SK-MEL-5 (cell line): ENCODE data around the gene XAF1. TPM values are rescaled to one million over a fixed set of nuclear protein-coding genes. Genes with fewer than 3 reads are reported as not detected.
A peak's percentile ranks its signal among the peaks of the same experiment; 100 is the strongest.
"Not testable (repeated sequence)": the region's sequence is repeated elsewhere in the genome, so short reads cannot be mapped to it uniquely, and the experiment has no call there.

Experiments used
- DNase-seq: peaks from one replicate; pipeline ENCODE4 v3.0.0-alpha.2; 2016; ENCODE audit warnings: low read depth, low spot score
- in situ Hi-C: cut with HindIII; loops from 2 replicates; pipeline ENCODE4 v1.10.0; 2016; ENCODE audit warnings: low sequenced_read_pairs, high pct_unique_total_duplicates, low pct_unique_long_range_greater_than_20kb
- polyA plus RNA-seq, 2 experiments: library from polyadenylated mRNA; depleted of rRNA; stranded (reverse); fragments of >200 nt; gene quantifications; 2 replicates each; pipeline ENCODE4 v1.2.3, GENCODE V29; 2015
- total RNA-seq: library from RNA; depleted of rRNA; stranded (reverse); fragments of >200 nt; shearing (Covaris generic); gene quantifications from 2 replicates; pipeline ENCODE4 v1.2.3, GENCODE V29; 2014; rRNA removed

XAF1 gene
- 1.0 and 1.4 TPM in 2 replicates for total RNA-seq
- 1.4 TPM in 2 replicates for polyA plus RNA-seq (2015; cell fraction: cytosol; rRNA removed)
- 6.9 and 11.8 TPM in 2 replicates for polyA plus RNA-seq (2015; cell fraction: nucleus; rRNA removed)

- DNase-seq = peak; percentile 30
Observed at GRCh38 chr17:6755731-6756184, at the start of gene XAF1. Gene XAF1 (plus strand): TSS chr17:6756046. CDS start chr17:6756079, 33 bp downstream.

GRCh38 chr17:6706499-6706898 is 49.3 kb upstream of the XAF1 start:
- in situ Hi-C loops = no loop called here
- DNase-seq = no peak

More at GRCh38 chr17:6755731-6756184, at the start of gene XAF1:
- in situ Hi-C loops = no loop called here

- no peak for DNase-seq
Observed at GRCh38 chr17:6706996-6707395, 48.9 kb upstream of the XAF1 start.

GRCh38 chr17:6708357-6708961 is 47.4 kb upstream of the XAF1 start:
- in situ Hi-C loops = no loop called here
- DNase-seq = no peak

More at GRCh38 chr17:6706996-6707395, 48.9 kb upstream of the XAF1 start:
- in situ Hi-C loops = no loop called here

GRCh38 chr17:6710317-6710716 is 45.5 kb upstream of the XAF1 start:
- in situ Hi-C loops = no loop called here

GRCh38 chr17:6711081-6711674 is 44.7 kb upstream of the XAF1 start:
- in situ Hi-C loops = no loop called here
- no peak for DNase-seq

More at GRCh38 chr17:6710317-6710716, 45.5 kb upstream of the XAF1 start:
- DNase-seq = no peak

GRCh38 chr17:6711681-6712057 is 44.2 kb upstream of the XAF1 start:
- in situ Hi-C loops = no loop called here
- no peak for DNase-seq

GRCh38 chr17:6712058-6712853 is 43.6 kb upstream of the XAF1 start:
- no peak for DNase-seq
- in situ Hi-C loops = no loop called here

GRCh38 chr17:6712854-6713129 is 43.1 kb upstream of the XAF1 start:
- in situ Hi-C loops = no loop called here

GRCh38 chr17:6713130-6713917 is 42.5 kb upstream of the XAF1 start, which contains the start of gene SLC13A5:
Gene SLC13A5 (minus strand): TSS chr17:6713369. CDS start chr17:6713333, 36 bp downstream.
- in situ Hi-C loops = no loop called here
- no peak for DNase-seq

More at GRCh38 chr17:6712854-6713129, 43.1 kb upstream of the XAF1 start:
- no peak for DNase-seq

- in situ Hi-C loops = no loop called here
- no peak for DNase-seq
Observed at GRCh38 chr17:6713918-6714271, 42.0 kb upstream of the XAF1 start.

GRCh38 chr17:6714315-6714874 is 41.5 kb upstream of the XAF1 start:
- in situ Hi-C loops = no loop called here
- no peak for DNase-seq

GRCh38 chr17:6716736-6717135 is 39.1 kb upstream of the XAF1 start:
- in situ Hi-C loops = no loop called here
- DNase-seq = no peak

GRCh38 chr17:6721744-6722143 is 34.1 kb upstream of the XAF1 start:
- no peak for DNase-seq
- in situ Hi-C loops = no loop called here

- DNase-seq = no peak
- in situ Hi-C loops = no loop called here
Observed at GRCh38 chr17:6724009-6724408, 31.8 kb upstream of the XAF1 start.

- no peak for DNase-seq
- in situ Hi-C loops = no loop called here
Observed at GRCh38 chr17:6729531-6729930, 26.3 kb upstream of the XAF1 start.

- in situ Hi-C loops, DNase-seq: not testable (repeated sequence)
Observed at GRCh38 chr17:6746665-6747064, 9.2 kb upstream of the XAF1 start.
